ENCODE results near the gene NRGN. TPM values are rescaled to one million over a fixed set of nuclear protein-coding genes. Genes with fewer than 3 reads are reported as not detected.

NRGN gene
- total RNA-seq, 1 donor from 2014 or later: 6.2 TPM

DNA sequence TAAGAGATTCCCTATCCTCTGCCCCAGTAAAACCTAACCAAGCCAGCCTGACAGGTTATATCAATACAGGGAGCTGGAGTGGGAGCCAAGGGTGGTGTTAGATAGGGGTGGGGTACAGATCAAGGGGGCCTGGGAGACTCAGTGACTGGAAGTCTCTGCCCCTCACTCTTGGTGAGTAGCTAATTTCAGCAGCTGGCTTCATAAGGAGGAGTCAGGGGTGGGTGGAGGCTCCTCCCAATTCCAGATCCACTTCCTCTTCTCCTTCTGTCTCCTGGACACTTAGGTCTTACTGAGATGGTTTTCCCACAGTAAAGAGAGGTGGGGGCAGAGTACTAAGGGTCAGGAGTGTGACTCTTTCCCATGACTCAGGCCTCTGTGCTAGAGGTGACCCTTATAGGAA, 13.5 kb downstream of the NRGN start:
- DNase-seq (ENCODE audit: low spot score) (no peak), ATAC-seq (no peak)
- intact Hi-C loops (cut with DNase I): no loop called here

DNA sequence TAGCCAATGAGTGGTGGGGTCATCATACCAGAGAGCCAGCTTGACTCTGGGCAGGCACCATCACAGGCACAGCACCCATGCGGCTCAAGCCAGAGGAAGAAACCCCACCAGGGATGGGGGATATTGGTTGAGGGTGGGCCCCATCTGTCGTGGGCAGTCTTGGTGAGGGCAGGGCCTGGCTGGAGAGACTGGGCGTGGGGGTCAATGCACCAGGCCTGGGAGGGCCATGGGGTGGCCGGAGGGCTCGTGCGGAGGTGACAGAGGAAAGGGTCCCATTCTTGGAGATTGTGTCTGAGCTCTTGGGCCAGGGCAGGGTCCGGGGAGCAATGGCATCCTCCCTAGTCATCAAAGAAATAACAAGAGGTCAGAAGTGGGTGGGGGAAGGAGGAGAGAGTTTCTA, 13.9 kb downstream of the NRGN start:
- ATAC-seq (no peak), DNase-seq (ENCODE audit: low spot score) (no peak)
- intact Hi-C loops (cut with DNase I): no loop called here

DNA sequence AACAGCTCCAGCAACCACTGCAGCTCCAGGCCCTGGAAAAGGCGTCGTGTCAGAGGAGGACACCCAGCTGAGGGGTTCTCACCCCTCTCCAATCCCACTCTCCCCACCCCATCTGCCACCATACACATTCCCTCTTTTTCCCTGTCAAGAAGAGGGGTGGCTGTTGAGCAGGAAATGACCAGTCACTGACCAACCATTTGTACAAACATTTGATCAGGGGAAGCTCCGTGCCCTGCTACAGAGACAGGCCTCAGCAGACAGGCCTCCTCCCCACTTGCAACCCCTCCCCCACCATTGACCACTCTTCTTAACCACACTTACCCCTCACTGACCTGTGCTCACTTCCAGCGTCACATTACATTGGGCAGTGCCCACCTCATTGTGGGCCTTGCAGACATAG, 14.6 kb downstream of the NRGN start:
- ATAC-seq: no peak

DNA sequence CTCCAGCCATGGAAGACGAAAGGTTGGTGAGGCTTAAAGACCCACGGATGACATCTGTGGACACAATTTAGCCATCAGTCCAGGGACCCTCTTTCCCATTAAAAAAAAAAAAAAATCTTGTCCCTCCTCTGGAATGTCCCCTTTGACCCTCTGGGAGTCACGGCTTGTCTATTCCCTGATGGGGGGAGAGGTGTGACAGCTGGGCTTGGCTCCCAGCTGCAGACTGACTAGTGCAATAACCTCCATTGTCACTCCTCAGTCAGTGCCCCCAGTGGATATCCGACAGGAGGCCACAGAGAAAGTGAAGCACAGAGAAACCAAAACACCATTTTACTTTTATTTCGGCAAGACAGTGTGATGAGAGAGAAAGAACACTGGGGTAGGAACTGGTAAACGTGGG, 15.0 kb downstream of the NRGN start:
- DNase-seq (ENCODE audit: low spot score) (no peak), ATAC-seq (no peak)
- intact Hi-C loops (cut with DNase I): no loop called here

More for the DNA sequence above, 14.6 kb downstream of the NRGN start:
- intact Hi-C loops (cut with DNase I): no loop called here
- DNase-seq (ENCODE audit: low spot score): no peak

DNA sequence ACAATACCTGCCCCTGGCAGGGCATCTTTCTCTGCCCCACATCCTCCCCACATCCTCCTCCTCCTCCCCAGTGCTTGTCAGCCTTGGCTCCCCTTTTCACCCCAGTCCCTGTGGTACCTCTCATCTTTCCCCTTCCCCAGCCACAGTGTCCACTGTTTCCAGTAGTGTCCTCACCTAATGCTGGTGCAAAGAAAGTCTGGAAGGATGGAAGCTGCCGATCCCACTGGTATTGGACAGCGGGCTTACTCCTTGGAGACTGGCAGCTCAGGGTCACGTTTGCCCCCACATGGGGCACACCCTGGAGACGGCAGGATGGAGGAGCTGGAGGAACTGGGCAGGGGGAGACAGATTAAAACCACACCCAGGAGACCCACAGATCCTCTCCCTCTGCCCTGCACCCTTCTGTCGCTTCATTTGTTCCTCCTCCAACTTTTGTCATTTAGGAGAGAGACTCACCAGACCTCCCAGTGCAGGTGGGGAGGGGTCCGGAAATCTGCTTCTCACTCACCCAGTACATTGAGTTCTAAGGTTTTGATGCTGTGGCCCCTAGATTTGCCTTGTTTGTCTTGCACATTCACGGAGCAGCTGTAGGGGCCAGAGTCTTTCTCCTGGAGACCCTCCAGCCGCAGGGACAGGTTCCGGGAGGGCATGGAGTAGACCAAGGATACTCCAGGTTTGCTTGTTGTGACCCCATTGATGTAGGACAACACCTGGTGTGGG, 16.5 kb downstream of the NRGN start:
- ATAC-seq (no peak), DNase-seq (ENCODE audit: low spot score) (no peak)
- intact Hi-C loops (cut with DNase I): no loop called here

GRCh38 chr11:124756753-124757227, 17.0 kb downstream of the NRGN start:
- DNase-seq (ENCODE audit: low spot score): no peak
- intact Hi-C loops (cut with DNase I): no loop called here
- ATAC-seq: no peak

GRCh38 chr11:124757320-124757719, 17.6 kb downstream of the NRGN start:
- DNase-seq (ENCODE audit: low spot score) (no peak), ATAC-seq (no peak)
- intact Hi-C loops (cut with DNase I): no loop called here

GRCh38 chr11:124758355-124759265, 18.9 kb downstream of the NRGN start:
- DNase-seq (ENCODE audit: low spot score) (peak; percentile 78), ATAC-seq (peak; percentile 77)
- intact Hi-C loops (cut with DNase I): no loop called here

DNA sequence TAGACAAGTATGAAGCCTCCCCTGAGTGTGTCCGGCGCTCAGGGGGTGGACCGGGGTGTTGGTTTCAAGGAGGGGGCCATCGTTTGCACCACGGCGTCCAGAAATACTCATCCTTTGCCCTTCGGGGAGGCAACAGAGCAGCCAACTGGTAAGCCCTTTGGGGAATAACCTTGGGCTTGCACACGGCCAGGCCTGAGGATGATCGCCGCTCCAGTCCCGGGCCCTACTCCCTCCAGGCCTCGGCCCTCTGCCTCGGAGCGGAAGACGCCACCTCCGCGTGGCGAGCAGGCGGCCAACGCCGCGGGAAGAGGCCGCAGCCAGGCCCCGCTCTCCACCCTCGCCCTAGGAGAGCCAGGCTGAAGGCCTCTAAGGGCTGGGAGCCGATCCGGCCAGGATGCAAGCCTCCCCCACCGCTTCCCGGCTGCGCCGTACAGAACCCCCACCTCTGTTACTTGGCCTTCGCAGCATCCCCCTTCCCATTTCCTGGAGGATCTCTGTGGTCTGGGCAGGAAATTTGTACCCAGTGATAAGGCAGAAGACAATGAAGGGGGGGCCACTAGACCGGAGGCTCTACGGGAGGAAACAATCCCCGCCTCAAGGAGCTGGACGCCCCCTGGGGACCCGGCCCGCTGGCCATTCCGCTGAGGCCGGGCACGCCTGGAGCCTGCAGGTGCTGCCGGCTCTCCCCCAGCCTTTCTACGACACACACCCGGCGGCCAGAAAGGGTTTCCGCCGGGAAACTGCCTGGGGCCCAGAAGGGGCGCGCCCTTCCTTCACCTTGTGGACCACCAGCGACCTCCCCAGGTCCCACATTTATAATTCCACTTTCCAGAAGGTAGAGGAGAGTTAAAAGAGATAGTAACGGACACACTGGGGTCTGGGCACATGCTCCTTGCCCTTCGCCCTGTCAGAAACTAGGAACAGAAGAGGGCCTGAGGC, 19.8 kb downstream of the NRGN start:
- ATAC-seq (peak; percentile 50), DNase-seq (ENCODE audit: low spot score) (no peak)
- intact Hi-C loops (cut with DNase I): loop anchor here (10.0 kb wide), 1 partner anchor 95 kb away; no protein-coding TSS in a partner anchor

DNA sequence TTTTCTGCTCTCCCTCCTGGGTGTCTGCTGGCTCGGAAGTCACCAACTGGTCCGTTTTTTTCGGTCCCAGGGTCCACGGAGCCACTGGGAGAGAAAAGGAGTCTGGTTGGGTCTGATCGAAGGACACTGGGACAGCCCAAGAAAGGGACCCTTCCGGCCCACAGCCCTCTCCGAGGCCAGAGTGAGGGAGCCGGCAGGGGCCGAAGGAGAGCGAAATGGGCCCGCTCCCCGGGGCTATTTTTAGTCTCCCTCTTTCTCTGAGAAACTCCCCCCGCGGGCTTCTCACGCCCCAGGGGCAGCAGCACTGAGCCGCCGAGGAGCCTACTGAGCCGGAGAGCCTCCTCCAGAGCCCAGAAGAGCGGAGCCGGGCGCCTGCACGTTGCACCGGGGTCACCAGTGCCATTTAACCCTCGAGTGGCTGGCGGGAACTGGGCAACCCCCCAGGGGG, 20.5 kb downstream of the NRGN start:
- DNase-seq (ENCODE audit: low spot score) (no peak), ATAC-seq (no peak)
- intact Hi-C loops (cut with DNase I): loop anchor here (10.0 kb wide), 1 partner anchor 95 kb away; no protein-coding TSS in a partner anchor

GRCh38 chr11:124760806-124761205, 21.1 kb downstream of the NRGN start:
- ATAC-seq: no peak
- intact Hi-C loops (cut with DNase I): loop anchor here (10.0 kb wide), 1 partner anchor 96 kb away; no protein-coding TSS in a partner anchor

GRCh38 chr11:124761301-124762104, 21.8 kb downstream of the NRGN start:
- DNase-seq (ENCODE audit: low spot score): no peak
- intact Hi-C loops (cut with DNase I): loop anchor here (10.0 kb wide), 1 partner anchor 97 kb away; no protein-coding TSS in a partner anchor
- ATAC-seq: no peak

More at GRCh38 chr11:124760806-124761205, 21.1 kb downstream of the NRGN start:
- DNase-seq (ENCODE audit: low spot score): no peak

DNA sequence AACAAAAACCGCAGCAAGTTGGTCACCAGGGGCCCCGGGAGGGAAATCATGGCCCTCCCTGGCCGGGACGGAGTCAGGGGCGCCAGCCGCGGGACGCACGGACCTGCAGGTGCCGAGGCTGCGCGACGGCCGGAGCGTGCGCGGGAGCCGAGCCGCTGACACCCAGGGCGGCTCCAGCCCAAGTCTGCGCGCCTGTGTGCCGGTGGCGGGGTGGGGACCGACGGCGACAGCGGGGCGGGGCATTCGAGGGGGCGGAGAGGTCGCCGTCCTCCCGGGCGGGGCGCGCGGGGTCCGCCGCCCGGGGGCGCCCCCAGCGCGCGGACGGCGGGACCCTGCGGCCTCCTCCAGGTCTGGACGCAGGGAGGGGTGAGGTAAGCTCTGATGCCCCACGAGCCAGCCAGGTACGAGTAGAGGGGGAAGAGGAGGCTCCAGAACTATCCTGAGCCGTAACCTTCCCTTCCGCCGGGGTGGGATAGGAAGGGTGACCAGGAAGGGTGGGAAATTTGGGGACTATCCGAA, 22.4 kb downstream of the NRGN start, which contains the start of gene ESAM:
TSS of gene ESAM (minus strand) at position 186 of the 519 bp plus-strand sequence. CDS start at position 50, 136 bp downstream.
- intact Hi-C loops (cut with DNase I): loop anchor here (10.0 kb wide), 1 partner anchor 97 kb away; no protein-coding TSS in a partner anchor
- ATAC-seq (no peak), DNase-seq (ENCODE audit: low spot score) (no peak)

- DNase-seq (ENCODE audit: low spot score): no peak
- intact Hi-C loops (cut with DNase I): loop anchor here (10.0 kb wide), 1 partner anchor 98 kb away; no protein-coding TSS in a partner anchor
- ATAC-seq: no peak
Observed at GRCh38 chr11:124762624-124763155, 22.9 kb downstream of the NRGN start.

GRCh38 chr11:124763156-124763947, 23.6 kb downstream of the NRGN start:
- ATAC-seq: peak; percentile 44
- peak; percentile 91 for DNase-seq (ENCODE audit: low spot score)
- intact Hi-C loops (cut with DNase I): loop anchor here (10.0 kb wide), 1 partner anchor 99 kb away; no protein-coding TSS in a partner anchor

DNA sequence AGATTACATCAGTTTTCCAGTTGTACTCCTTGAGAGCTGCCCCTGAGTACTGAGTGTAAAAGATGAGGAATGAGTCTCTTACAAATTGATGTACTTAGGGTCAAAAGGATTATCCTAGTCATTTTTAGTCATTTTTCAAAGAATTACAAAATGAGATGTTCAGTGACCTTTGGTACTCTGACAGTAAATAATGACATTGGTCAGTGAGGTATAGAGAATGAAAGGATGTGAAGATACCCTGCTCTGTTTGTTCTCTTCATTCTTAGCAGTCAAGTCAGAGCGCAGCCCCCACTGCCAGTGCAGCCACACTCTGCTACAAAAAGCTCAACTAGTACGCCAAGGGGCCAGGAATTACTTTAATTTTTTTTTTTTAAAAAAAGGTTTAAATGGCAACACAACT, 26.4 kb downstream of the NRGN start:
- DNase-seq (ENCODE audit: low spot score) (no peak), ATAC-seq (no peak)
- intact Hi-C loops (cut with DNase I): loop anchor here (10.0 kb wide), 1 partner anchor 101 kb away; no protein-coding TSS in a partner anchor
